ENCODE results near the gene SMIM38. TPM values are rescaled to one million over a fixed set of nuclear protein-coding genes. Genes with fewer than 3 reads are reported as not detected.

The SMIM38 gene
- total and polyA plus RNA-seq, 2 donors from 2014 or later, result 0.19 to 0.63 TPM

DNA sequence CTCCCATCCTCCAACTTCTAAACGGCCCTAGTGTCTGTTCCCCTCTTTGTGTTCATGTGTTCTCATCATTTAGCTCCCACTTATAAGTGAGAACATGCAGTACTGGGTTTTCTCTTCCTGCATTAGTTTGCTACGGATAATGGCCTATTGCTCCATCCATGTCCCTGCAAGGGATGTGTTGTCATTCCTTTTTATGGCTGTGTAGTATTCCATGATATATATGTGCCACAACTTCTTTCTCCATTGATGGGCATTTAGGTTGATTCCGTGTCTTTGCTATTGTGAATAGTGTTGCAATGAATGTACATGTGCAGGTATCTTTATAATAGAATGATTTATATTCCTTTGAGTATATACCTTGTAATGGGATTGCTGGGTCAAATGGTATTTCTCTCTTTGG, 5.6 kb upstream of the SMIM38 start:
- Histone ChIP-seq H3K4me1 (ENCODE audit: control insufficient read depth in 2 of 3, insufficient read depth in 2 of 3, low read depth in 1 of 3, low read length in 3 of 3) (peaks cover 0 to 2% (median 0%) of the 10 kb centered on the region in 3 donors), H3K27me3 (ENCODE audit: control insufficient read depth, insufficient read depth, low read length) (no peaks in the 10 kb centered on the region), H3K4me3 (ENCODE audit: low read length in 3 of 3) (no peak overlapping the region), H3K27ac (ENCODE audit: low read depth in 2 of 2, low read length in 2 of 2) (no peak overlapping the region), H3K9me3 (ENCODE audit: control insufficient read depth in 2 of 3, insufficient read depth in 1 of 3, low read length in 3 of 3) (peaks cover 0 to 16% (median 2%) of the 10 kb centered on the region in 3 donors), H3K9ac (ENCODE audit: low read length in 3 of 3) (no peak overlapping the region), H3K36me3 (ENCODE audit: control insufficient read depth in 2 of 3, insufficient read depth in 3 of 3, low read length in 3 of 3) (no peaks in the 10 kb centered on the region)
- peak in 1 of 5 donors; percentile 3 for DNase-seq
- intact Hi-C loops (cut with DNase I), result no loop called here
- TF ChIP-seq, protein P1, sequence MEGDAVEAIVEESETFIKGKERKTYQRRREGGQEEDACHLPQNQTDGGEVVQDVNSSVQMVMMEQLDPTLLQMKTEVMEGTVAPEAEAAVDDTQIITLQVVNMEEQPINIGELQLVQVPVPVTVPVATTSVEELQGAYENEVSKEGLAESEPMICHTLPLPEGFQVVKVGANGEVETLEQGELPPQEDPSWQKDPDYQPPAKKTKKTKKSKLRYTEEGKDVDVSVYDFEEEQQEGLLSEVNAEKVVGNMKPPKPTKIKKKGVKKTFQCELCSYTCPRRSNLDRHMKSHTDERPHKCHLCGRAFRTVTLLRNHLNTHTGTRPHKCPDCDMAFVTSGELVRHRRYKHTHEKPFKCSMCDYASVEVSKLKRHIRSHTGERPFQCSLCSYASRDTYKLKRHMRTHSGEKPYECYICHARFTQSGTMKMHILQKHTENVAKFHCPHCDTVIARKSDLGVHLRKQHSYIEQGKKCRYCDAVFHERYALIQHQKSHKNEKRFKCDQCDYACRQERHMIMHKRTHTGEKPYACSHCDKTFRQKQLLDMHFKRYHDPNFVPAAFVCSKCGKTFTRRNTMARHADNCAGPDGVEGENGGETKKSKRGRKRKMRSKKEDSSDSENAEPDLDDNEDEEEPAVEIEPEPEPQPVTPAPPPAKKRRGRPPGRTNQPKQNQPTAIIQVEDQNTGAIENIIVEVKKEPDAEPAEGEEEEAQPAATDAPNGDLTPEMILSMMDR (IDR thresholded peaks at IDR 0.05; ENCODE audit: borderline replicate concordance, extremely low read depth, insufficient read depth), result no peak
- FAIRE-seq, result no peak

DNA sequence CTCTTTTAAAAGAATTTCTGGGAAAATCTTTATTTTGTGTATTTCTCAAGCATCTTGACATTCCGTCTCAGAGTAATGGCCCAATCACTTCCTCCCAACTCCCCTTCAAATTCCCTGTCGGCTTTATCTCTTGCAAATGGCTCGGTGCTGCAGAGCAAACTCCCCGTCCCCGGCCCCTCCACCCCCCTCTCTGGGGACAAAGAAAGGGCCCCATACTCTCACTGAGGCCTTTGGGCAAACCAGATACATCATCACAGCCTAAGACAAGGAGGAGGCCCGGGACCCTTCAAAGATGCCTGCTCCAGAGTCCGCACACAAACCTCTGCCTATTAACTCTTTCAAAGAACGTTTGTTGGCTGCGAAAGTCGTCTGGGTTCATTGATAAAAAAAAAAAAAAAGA, 3.9 kb upstream of the SMIM38 start:
- peaks cover 0 to 6% (median 0%) of the 10 kb centered on the region in 3 donors for H3K9me3 ChIP-seq (ENCODE audit: control insufficient read depth in 2 of 3, insufficient read depth in 1 of 3, low read length in 3 of 3)
- no peak overlapping the region for H3K9ac ChIP-seq (ENCODE audit: low read length in 3 of 3)
- no peak overlapping the region for H3K27ac ChIP-seq (ENCODE audit: low read depth in 2 of 2, low read length in 2 of 2)
- no peak for FAIRE-seq
- H3K36me3 ChIP-seq (ENCODE audit: control insufficient read depth in 2 of 3, insufficient read depth in 3 of 3, low read length in 3 of 3), result no peaks in the 10 kb centered on the region
- intact Hi-C loops (cut with DNase I), result no loop called here
- H3K27me3 ChIP-seq (ENCODE audit: control insufficient read depth, insufficient read depth, low read length), result no peaks in the 10 kb centered on the region
- DNase-seq, result peak in 1 of 5 donors; percentile 42
- H3K4me1 ChIP-seq (ENCODE audit: control insufficient read depth in 2 of 3, insufficient read depth in 2 of 3, low read depth in 1 of 3, low read length in 3 of 3), result peaks cover 0 to 2% (median 0%) of the 10 kb centered on the region in 3 donors
- TF ChIP-seq, protein P1 (IDR thresholded peaks at IDR 0.05; ENCODE audit: borderline replicate concordance, extremely low read depth, insufficient read depth), result no peak
- H3K4me3 ChIP-seq (ENCODE audit: low read length in 3 of 3), result no peak overlapping the region

DNA sequence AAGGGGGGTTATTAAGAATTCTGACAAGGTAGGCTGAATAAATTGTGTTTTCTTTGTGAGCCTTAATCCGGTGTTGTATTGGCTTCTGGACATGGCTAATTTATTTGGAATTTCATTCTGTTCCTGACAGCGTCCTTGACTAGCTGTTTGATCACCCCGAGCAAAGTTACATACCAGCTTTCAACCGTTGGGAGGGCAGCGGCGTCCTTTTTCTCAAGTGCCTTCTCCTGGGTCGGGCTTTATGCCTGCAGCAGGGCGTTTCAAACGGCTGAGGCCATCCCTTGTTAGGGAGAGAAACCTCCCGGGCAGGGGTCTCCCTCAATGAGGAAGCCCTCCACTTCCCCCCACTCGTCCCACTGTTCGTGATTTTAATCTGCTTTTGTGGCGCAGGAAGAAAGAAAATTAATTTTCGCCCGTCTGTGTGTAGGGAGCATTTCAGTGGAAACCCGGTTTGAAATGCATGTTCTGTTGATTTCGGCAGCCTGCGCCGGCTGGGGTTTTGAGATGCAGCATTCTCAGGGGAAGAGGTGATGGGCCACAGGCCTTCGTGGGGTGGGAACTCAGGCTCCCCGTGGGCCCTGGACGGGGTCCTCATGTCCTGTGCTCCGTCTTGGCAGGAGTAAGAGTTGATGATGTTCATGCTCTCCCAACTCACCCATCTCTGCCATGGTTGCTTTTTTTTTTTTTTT, 2.9 kb upstream of the SMIM38 start:
- Histone ChIP-seq H3K27me3 (ENCODE audit: control insufficient read depth, insufficient read depth, low read length) (no peaks in the 10 kb centered on the region), H3K36me3 (ENCODE audit: control insufficient read depth in 2 of 3, insufficient read depth in 3 of 3, low read length in 3 of 3) (no peaks in the 10 kb centered on the region), H3K27ac (ENCODE audit: low read depth in 2 of 2, low read length in 2 of 2) (no peak overlapping the region), H3K9ac (ENCODE audit: low read length in 3 of 3) (no peak overlapping the region), H3K4me1 (ENCODE audit: control insufficient read depth in 2 of 3, insufficient read depth in 2 of 3, low read depth in 1 of 3, low read length in 3 of 3) (peaks cover 0 to 2% (median 0%) of the 10 kb centered on the region in 3 donors), H3K9me3 (ENCODE audit: control insufficient read depth in 2 of 3, insufficient read depth in 1 of 3, low read length in 3 of 3) (no peaks in the 10 kb centered on the region), H3K4me3 (ENCODE audit: low read length in 3 of 3) (no peak overlapping the region)
- intact Hi-C loops (cut with DNase I), result no loop called here
- TF ChIP-seq, protein P1 (IDR thresholded peaks at IDR 0.05; ENCODE audit: borderline replicate concordance, extremely low read depth, insufficient read depth), result no peak
- FAIRE-seq (no peak), DNase-seq (peak in 2 of 5 donors; percentile 43 to 52)

All from kidney (tissue), 14 donors.